ENCODE data around the gene NBEA. TPM values are rescaled to one million over a fixed set of nuclear protein-coding genes. Genes with fewer than 3 reads are reported as not detected.
"Not testable (repeated sequence)": the region's sequence is repeated elsewhere in the genome, so short reads cannot be mapped to it uniquely, and the experiment has no call there.

The NBEA gene
- total RNA-seq, 2 donors from 2014 or later, result 17.5 to 24.7 TPM

- no peaks in the 10 kb centered on the region for H3K4me1 ChIP-seq
- peaks cover 0 to under 1% of the 10 kb centered on the region in 2 donors for H3K9me3 ChIP-seq
- no peaks in the 10 kb centered on the region for H3K27me3 ChIP-seq
- no peak for DNase-seq (ENCODE audit: low spot score)
- H3K4me3 ChIP-seq, result no peak overlapping the region
- H3K27ac ChIP-seq, result no peak overlapping the region
- TF ChIP-seq, protein P1, sequence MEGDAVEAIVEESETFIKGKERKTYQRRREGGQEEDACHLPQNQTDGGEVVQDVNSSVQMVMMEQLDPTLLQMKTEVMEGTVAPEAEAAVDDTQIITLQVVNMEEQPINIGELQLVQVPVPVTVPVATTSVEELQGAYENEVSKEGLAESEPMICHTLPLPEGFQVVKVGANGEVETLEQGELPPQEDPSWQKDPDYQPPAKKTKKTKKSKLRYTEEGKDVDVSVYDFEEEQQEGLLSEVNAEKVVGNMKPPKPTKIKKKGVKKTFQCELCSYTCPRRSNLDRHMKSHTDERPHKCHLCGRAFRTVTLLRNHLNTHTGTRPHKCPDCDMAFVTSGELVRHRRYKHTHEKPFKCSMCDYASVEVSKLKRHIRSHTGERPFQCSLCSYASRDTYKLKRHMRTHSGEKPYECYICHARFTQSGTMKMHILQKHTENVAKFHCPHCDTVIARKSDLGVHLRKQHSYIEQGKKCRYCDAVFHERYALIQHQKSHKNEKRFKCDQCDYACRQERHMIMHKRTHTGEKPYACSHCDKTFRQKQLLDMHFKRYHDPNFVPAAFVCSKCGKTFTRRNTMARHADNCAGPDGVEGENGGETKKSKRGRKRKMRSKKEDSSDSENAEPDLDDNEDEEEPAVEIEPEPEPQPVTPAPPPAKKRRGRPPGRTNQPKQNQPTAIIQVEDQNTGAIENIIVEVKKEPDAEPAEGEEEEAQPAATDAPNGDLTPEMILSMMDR (IDR thresholded peaks at IDR 0.05), result no peak
- H3K36me3 ChIP-seq, result no peaks in the 10 kb centered on the region
Observed at GRCh38 chr13:35093356-35093755, 151.3 kb downstream of the NBEA start.

DNA sequence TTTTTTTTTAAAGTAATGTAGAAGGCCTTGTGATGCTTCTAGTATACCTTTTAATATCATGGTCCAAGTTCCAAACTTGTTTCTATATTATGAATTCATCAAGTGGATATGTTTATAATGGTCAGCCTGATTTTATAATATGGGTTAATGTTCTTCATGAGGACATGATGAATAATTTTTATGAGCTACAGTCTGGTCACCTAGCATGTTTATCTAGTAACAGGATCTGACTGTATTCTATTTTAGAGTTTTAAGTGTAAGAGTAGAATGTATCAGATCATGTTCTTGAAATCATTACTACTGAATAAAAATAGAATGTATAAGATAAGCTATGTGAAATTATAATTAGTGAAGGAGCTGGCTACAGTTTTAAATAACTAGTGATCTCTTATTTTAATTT, 164.7 kb downstream of the NBEA start:
- not testable (repeated sequence) for H3K4me1 ChIP-seq; H3K36me3 ChIP-seq; H3K27ac ChIP-seq; H3K9me3 ChIP-seq; H3K27me3 ChIP-seq; H3K4me3 ChIP-seq; DNase-seq (ENCODE audit: low spot score)

DNA sequence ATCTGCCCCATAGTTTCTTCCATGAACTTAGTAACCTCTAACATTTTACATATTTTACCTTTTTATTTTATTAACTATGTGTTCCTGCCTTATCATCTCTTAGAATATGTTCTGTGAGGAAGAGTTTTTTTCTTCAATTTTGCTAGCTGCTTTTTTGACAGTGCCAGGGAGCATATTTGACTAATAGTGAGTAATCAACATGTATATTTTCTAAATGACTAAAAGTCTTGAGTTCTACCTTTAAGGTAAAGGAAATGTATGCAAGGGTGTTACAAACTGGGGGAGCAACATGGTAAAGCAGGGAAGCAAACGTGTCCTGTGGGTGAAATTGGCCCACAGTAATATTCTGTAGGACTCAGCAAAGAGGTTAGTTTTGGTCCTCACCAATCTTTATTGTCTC, 165.5 kb downstream of the NBEA start:
- Histone ChIP-seq H3K9me3 (no peaks in the 10 kb centered on the region), H3K27ac (no peak overlapping the region), H3K4me1 (no peaks in the 10 kb centered on the region), H3K27me3 (no peaks in the 10 kb centered on the region), H3K36me3 (no peaks in the 10 kb centered on the region), H3K4me3 (no peak overlapping the region)
- DNase-seq (ENCODE audit: low spot score), result no peak
- TF ChIP-seq, protein P1 (IDR thresholded peaks at IDR 0.05), result no peak

DNA sequence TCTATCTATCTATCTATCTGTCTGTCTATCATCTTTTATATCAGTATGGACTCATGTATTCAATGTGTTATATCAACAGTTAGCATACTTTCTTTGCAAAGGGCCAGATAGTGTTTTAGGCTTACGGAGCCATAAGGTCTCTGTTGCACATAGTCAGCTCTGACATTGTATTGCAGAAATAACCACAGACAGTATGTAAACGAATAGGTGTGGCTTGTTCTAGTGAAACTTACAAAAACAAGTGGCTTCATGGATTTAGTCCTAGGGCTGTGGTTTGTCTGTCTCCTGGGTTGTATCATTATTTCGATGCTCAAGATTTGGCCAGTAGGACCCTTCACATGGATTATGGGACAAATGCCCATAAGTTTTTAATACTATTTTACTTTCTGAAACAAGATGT, 171.5 kb downstream of the NBEA start:
- H3K27ac ChIP-seq; H3K9me3 ChIP-seq; H3K4me1 ChIP-seq; DNase-seq (ENCODE audit: low spot score); H3K27me3 ChIP-seq; H3K4me3 ChIP-seq; H3K36me3 ChIP-seq: not testable (repeated sequence)

DNA sequence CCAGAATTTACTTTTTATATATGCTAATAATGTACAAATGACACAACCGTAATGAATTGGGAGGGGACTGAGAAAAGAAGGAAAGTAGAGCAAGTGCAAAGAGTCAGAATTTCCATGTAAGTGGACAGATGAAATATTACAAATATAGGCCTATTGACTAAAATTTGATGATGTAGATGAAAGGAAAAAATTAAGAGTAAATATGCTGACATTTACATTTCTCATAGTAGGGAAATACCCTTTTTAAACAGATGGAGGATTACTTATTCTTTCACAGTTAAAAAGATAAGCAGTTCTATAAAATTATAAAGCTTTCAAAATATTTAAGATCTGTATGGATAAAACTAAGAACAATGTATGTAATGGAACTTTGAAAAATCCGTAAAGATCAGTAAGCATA, 185.4 kb downstream of the NBEA start:
- TF ChIP-seq, protein P1 (IDR thresholded peaks at IDR 0.05), result no peak
- DNase-seq (ENCODE audit: low spot score), result no peak

GRCh38 chr13:35129500-35129899, 187.4 kb downstream of the NBEA start:
- H3K36me3 ChIP-seq, result no peaks in the 10 kb centered on the region
- H3K27ac ChIP-seq, result no peak overlapping the region
- no peaks in the 10 kb centered on the region for H3K4me1 ChIP-seq
- no peak for DNase-seq (ENCODE audit: low spot score)
- TF ChIP-seq, protein P1 (IDR thresholded peaks at IDR 0.05), result no peak
- H3K9me3 ChIP-seq, result no peaks in the 10 kb centered on the region
- H3K4me3 ChIP-seq, result no peak overlapping the region
- no peaks in the 10 kb centered on the region for H3K27me3 ChIP-seq

More for the DNA sequence above, 185.4 kb downstream of the NBEA start:
- no peaks in the 10 kb centered on the region for H3K36me3 ChIP-seq
- H3K9me3 ChIP-seq, result no peaks in the 10 kb centered on the region
- H3K27me3 ChIP-seq, result no peaks in the 10 kb centered on the region
- no peaks in the 10 kb centered on the region for H3K4me1 ChIP-seq
- no peak overlapping the region for H3K4me3 ChIP-seq
- no peak overlapping the region for H3K27ac ChIP-seq

GRCh38 chr13:35131471-35131870, 189.4 kb downstream of the NBEA start:
- Histone ChIP-seq H3K4me1 (no peaks in the 10 kb centered on the region), H3K27me3 (no peaks in the 10 kb centered on the region), H3K36me3 (no peaks in the 10 kb centered on the region), H3K9me3 (no peaks in the 10 kb centered on the region), H3K27ac (no peak overlapping the region), H3K4me3 (no peak overlapping the region)
- TF ChIP-seq, protein P1 (IDR thresholded peaks at IDR 0.05), result no peak
- no peak for DNase-seq (ENCODE audit: low spot score)

Measured in right atrium auricular region (tissue), 2 donors.